ENCODE measurements around the gene AUTS2. TPM values are rescaled to one million over a fixed set of nuclear protein-coding genes. Genes with fewer than 3 reads are reported as not detected.

AUTS2 gene
- total RNA-seq, 1 experiment from 2014 or later = not detected

- Histone ChIP-seq H3K9me3 (replicated peaks) (0 out of 2 replicates have a peak, but pooled peaks cover 4% of the 10 kb centered on the region), H3K4me1 (replicated peaks) (no peaks in the 10 kb centered on the region), H3K4me3 (no peak overlapping the region), H3K27ac (no peak overlapping the region), H3K27me3 (replicated peaks) (no peaks in the 10 kb centered on the region), H3K36me3 (no peaks in the 10 kb centered on the region)
- no peak for DNase-seq (ENCODE audit: low read depth in 1 of 2, low spot score in 2 of 2)
These were observed 468.6 kb downstream of the AUTS2 start for GRCh38 chr7:70066844-70067243.

- Histone ChIP-seq H3K27ac (no peak overlapping the region), H3K4me1 (replicated peaks) (no peaks in the 10 kb centered on the region), H3K27me3 (replicated peaks) (no peaks in the 10 kb centered on the region), H3K36me3 (no peaks in the 10 kb centered on the region), H3K9me3 (replicated peaks) (0 out of 2 replicates have a peak, but pooled peaks cover 4% of the 10 kb centered on the region), H3K4me3 (no peak overlapping the region)
- no peak for DNase-seq (ENCODE audit: low read depth in 1 of 2, low spot score in 2 of 2)
These were observed 470.3 kb downstream of the AUTS2 start for GRCh38 chr7:70068531-70068930.

GRCh38 chr7:70069977-70070376 lies 471.7 kb downstream of the AUTS2 start:
- DNase-seq (ENCODE audit: low read depth in 1 of 2, low spot score in 2 of 2) = no peak
- no peak overlapping the region for H3K27ac ChIP-seq
- no peaks in the 10 kb centered on the region for H3K9me3 ChIP-seq (replicated peaks)
- H3K36me3 ChIP-seq = no peaks in the 10 kb centered on the region
- H3K27me3 ChIP-seq (replicated peaks) = no peaks in the 10 kb centered on the region
- no peaks in the 10 kb centered on the region for H3K4me1 ChIP-seq (replicated peaks)
- H3K4me3 ChIP-seq = no peak overlapping the region

GRCh38 chr7:70071766-70072165 lies 473.5 kb downstream of the AUTS2 start:
- Histone ChIP-seq H3K27me3 (replicated peaks) (no peaks in the 10 kb centered on the region), H3K36me3 (no peaks in the 10 kb centered on the region), H3K9me3 (replicated peaks) (no peaks in the 10 kb centered on the region), H3K4me3 (no peak overlapping the region), H3K27ac (no peak overlapping the region), H3K4me1 (replicated peaks) (no peaks in the 10 kb centered on the region)
- DNase-seq (ENCODE audit: low read depth in 1 of 2, low spot score in 2 of 2) = no peak

- Histone ChIP-seq H3K36me3 (no peaks in the 10 kb centered on the region), H3K27me3 (replicated peaks) (no peaks in the 10 kb centered on the region), H3K27ac (no peak overlapping the region), H3K4me1 (replicated peaks) (no peaks in the 10 kb centered on the region), H3K9me3 (replicated peaks) (no peaks in the 10 kb centered on the region; the same call in 1 of the 2 replicates), H3K4me3 (no peak overlapping the region)
- DNase-seq (ENCODE audit: low read depth in 1 of 2, low spot score in 2 of 2) = no peak
These were observed 473.9 kb downstream of the AUTS2 start for GRCh38 chr7:70072220-70072619.

- Histone ChIP-seq H3K9me3 (replicated peaks) (no peaks in the 10 kb centered on the region; the same call in 1 of the 2 replicates), H3K27me3 (replicated peaks) (no peaks in the 10 kb centered on the region), H3K27ac (no peak overlapping the region), H3K4me3 (no peak overlapping the region), H3K4me1 (replicated peaks) (no peaks in the 10 kb centered on the region), H3K36me3 (no peaks in the 10 kb centered on the region)
- DNase-seq (ENCODE audit: low read depth in 1 of 2, low spot score in 2 of 2) = no peak
These were observed 478.1 kb downstream of the AUTS2 start for GRCh38 chr7:70076325-70076724.

- DNase-seq (ENCODE audit: low read depth in 1 of 2, low spot score in 2 of 2) = no peak
- H3K4me1 ChIP-seq (replicated peaks) = no peaks in the 10 kb centered on the region
- peaks cover 2% of the 10 kb centered on the region; the same call in 1 of the 2 replicates for H3K9me3 ChIP-seq (replicated peaks)
- no peaks in the 10 kb centered on the region for H3K36me3 ChIP-seq
- no peak overlapping the region for H3K27ac ChIP-seq
- no peak overlapping the region for H3K4me3 ChIP-seq
- no peaks in the 10 kb centered on the region for H3K27me3 ChIP-seq (replicated peaks)
These were observed 483.9 kb downstream of the AUTS2 start for GRCh38 chr7:70082099-70082611.

- Histone ChIP-seq H3K36me3 (no peaks in the 10 kb centered on the region), H3K9me3 (replicated peaks) (0 out of 2 replicates have a peak, but pooled peaks cover 9% of the 10 kb centered on the region), H3K27ac (no peak overlapping the region), H3K27me3 (replicated peaks) (no peaks in the 10 kb centered on the region), H3K4me3 (no peak overlapping the region), H3K4me1 (replicated peaks) (no peaks in the 10 kb centered on the region)
- no peak for DNase-seq (ENCODE audit: low read depth in 1 of 2, low spot score in 2 of 2)
These were observed 493.1 kb downstream of the AUTS2 start for GRCh38 chr7:70091362-70091761.

- no peak for DNase-seq (ENCODE audit: low read depth in 1 of 2, low spot score in 2 of 2)
- Histone ChIP-seq H3K36me3 (no peaks in the 10 kb centered on the region), H3K27ac (no peak overlapping the region), H3K4me1 (replicated peaks) (no peaks in the 10 kb centered on the region), H3K4me3 (no peak overlapping the region), H3K9me3 (replicated peaks) (0 out of 2 replicates have a peak, but pooled peaks cover 9% of the 10 kb centered on the region), H3K27me3 (replicated peaks) (no peaks in the 10 kb centered on the region)
These were observed 494.3 kb downstream of the AUTS2 start for GRCh38 chr7:70092314-70093204.

- H3K27me3 ChIP-seq (replicated peaks) = no peaks in the 10 kb centered on the region
- DNase-seq (ENCODE audit: low read depth in 1 of 2, low spot score in 2 of 2) = no peak
- H3K4me1 ChIP-seq (replicated peaks) = no peaks in the 10 kb centered on the region
- no peaks in the 10 kb centered on the region for H3K36me3 ChIP-seq
- H3K27ac ChIP-seq = no peak overlapping the region
- 0 out of 2 replicates have a peak, but pooled peaks cover 9% of the 10 kb centered on the region for H3K9me3 ChIP-seq (replicated peaks)
- H3K4me3 ChIP-seq = no peak overlapping the region
These were observed 495.1 kb downstream of the AUTS2 start for GRCh38 chr7:70093205-70093904.

GRCh38 chr7:70094831-70095230 lies 496.6 kb downstream of the AUTS2 start:
- no peak for DNase-seq (ENCODE audit: low read depth in 1 of 2, low spot score in 2 of 2)
- no peak overlapping the region for H3K4me3 ChIP-seq
- H3K4me1 ChIP-seq (replicated peaks) = no peaks in the 10 kb centered on the region
- H3K36me3 ChIP-seq = no peaks in the 10 kb centered on the region
- no peak overlapping the region for H3K27ac ChIP-seq
- 0 out of 2 replicates have a peak, but pooled peaks cover 9% of the 10 kb centered on the region for H3K9me3 ChIP-seq (replicated peaks)
- H3K27me3 ChIP-seq (replicated peaks) = no peaks in the 10 kb centered on the region

- H3K4me1 ChIP-seq (replicated peaks) = no peaks in the 10 kb centered on the region
- no peak for DNase-seq (ENCODE audit: low read depth in 1 of 2, low spot score in 2 of 2)
These were observed 499.4 kb downstream of the AUTS2 start for GRCh38 chr7:70097645-70098044.

GRCh38 chr7:70098133-70098561 lies 499.9 kb downstream of the AUTS2 start:
- Histone ChIP-seq H3K36me3 (no peaks in the 10 kb centered on the region), H3K9me3 (replicated peaks) (0 out of 2 replicates have a peak, but pooled peaks cover 7% of the 10 kb centered on the region), H3K27me3 (replicated peaks) (no peaks in the 10 kb centered on the region), H3K4me3 (no peak overlapping the region), H3K27ac (no peak overlapping the region), H3K4me1 (replicated peaks) (no peaks in the 10 kb centered on the region)
- no peak for DNase-seq (ENCODE audit: low read depth in 1 of 2, low spot score in 2 of 2)

More at GRCh38 chr7:70097645-70098044, 499.4 kb downstream of the AUTS2 start:
- H3K27me3 ChIP-seq (replicated peaks) = no peaks in the 10 kb centered on the region
- no peak overlapping the region for H3K4me3 ChIP-seq
- 0 out of 2 replicates have a peak, but pooled peaks cover 7% of the 10 kb centered on the region for H3K9me3 ChIP-seq (replicated peaks)
- no peaks in the 10 kb centered on the region for H3K36me3 ChIP-seq
- no peak overlapping the region for H3K27ac ChIP-seq

Data from SJSA1 (cell line).